Measurements from ENCODE around the gene MBD5.

MBD5 gene

DNA sequence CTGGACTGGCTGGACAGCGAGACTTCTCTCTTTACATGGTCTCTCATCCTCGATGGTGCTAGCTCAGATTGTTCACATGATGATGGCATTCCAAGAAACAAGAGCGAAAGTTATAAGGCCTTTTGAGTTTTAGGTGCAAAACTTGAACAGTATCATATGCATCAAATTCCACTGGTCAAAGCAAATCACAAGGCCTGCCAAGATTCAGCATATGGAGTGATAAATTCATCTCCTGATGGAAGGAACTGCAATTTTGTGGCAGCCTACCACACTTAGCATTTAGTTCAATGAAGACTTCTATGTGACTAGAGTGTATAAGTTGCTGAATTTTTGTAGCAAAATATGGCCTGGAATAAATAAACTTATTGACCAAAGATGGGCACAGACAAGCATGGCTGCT, 429.6 kb downstream of the MBD5 start:
- Histone ChIP-seq H3K36me3 (ENCODE audit: control insufficient read depth, insufficient read depth, low read length) (no peaks in the 10 kb centered on the region), H3K4me3 (ENCODE audit: extremely low read depth, insufficient read depth, low read length, poor library complexity, severe bottlenecking) (no peak overlapping the region), H3K9me3 (ENCODE audit: control insufficient read depth, low read length) (no peaks in the 10 kb centered on the region), H3K4me1 (ENCODE audit: control insufficient read depth, insufficient read depth, low read length, poor library complexity, severe bottlenecking) (no peaks in the 10 kb centered on the region), H3K27ac (ENCODE audit: low read depth, low read length, severe bottlenecking) (no peak overlapping the region)
- 83 to 96% methylated on average over 1 to 3 of the region's 3 CpGs for WGBS, 2 experiments (ENCODE audit: insufficient coverage in 2 of 2)

- no peak overlapping the region for H3K4me3 ChIP-seq (ENCODE audit: extremely low read depth, insufficient read depth, low read length, poor library complexity, severe bottlenecking)
- H3K4me1 ChIP-seq (ENCODE audit: control insufficient read depth, insufficient read depth, low read length, poor library complexity, severe bottlenecking) = no peaks in the 10 kb centered on the region
- H3K9me3 ChIP-seq (ENCODE audit: control insufficient read depth, low read length) = no peaks in the 10 kb centered on the region
- no peaks in the 10 kb centered on the region for H3K36me3 ChIP-seq (ENCODE audit: control insufficient read depth, insufficient read depth, low read length)
- no peak overlapping the region for H3K27ac ChIP-seq (ENCODE audit: low read depth, low read length, severe bottlenecking)
- no CpG with 5 or more reads among the region's 2 CpGs for WGBS, 2 experiments (ENCODE audit: insufficient coverage in 2 of 2)
Observed at GRCh38 chr2:148451046-148451445, 430.2 kb downstream of the MBD5 start.

DNA sequence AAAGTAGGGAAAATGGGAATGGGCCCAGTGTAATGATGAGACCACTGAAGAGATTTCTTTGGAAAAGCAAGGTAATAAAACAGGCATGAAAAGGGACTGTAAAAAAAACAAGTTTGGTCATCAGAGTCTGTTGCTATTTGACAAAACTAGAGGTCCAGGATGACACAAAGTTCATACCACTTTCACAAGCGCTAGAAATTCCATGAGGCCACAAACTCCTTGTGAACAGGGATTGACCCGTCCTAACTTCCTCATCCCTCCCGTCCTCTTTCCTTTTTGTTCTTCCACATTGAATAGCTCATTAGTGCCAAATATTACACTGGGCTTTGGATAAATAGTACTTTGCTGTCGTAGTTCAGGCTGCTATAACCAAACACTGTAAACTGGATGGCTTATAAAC, 434.9 kb downstream of the MBD5 start:
- H3K27ac ChIP-seq (ENCODE audit: low read depth, low read length, severe bottlenecking) = no peak overlapping the region
- no peaks in the 10 kb centered on the region for H3K36me3 ChIP-seq (ENCODE audit: control insufficient read depth, insufficient read depth, low read length)
- no peaks in the 10 kb centered on the region for H3K4me1 ChIP-seq (ENCODE audit: control insufficient read depth, insufficient read depth, low read length, poor library complexity, severe bottlenecking)
- no peaks in the 10 kb centered on the region for H3K9me3 ChIP-seq (ENCODE audit: control insufficient read depth, low read length)
- H3K4me3 ChIP-seq (ENCODE audit: extremely low read depth, insufficient read depth, low read length, poor library complexity, severe bottlenecking) = no peak overlapping the region
- WGBS, 2 experiments (ENCODE audit: insufficient coverage in 2 of 2) = 93 to 100% methylated on average over 1 to 3 of the region's 4 CpGs

GRCh38 chr2:148458171-148458570, 437.3 kb downstream of the MBD5 start:
- no CpG with 5 or more reads among the region's 2 CpGs for WGBS, 2 experiments (ENCODE audit: insufficient coverage in 2 of 2)
- Histone ChIP-seq H3K27ac (ENCODE audit: low read depth, low read length, severe bottlenecking) (no peak overlapping the region), H3K9me3 (ENCODE audit: control insufficient read depth, low read length) (no peaks in the 10 kb centered on the region), H3K36me3 (ENCODE audit: control insufficient read depth, insufficient read depth, low read length) (no peaks in the 10 kb centered on the region), H3K4me3 (ENCODE audit: extremely low read depth, insufficient read depth, low read length, poor library complexity, severe bottlenecking) (no peak overlapping the region), H3K4me1 (ENCODE audit: control insufficient read depth, insufficient read depth, low read length, poor library complexity, severe bottlenecking) (no peaks in the 10 kb centered on the region)

DNA sequence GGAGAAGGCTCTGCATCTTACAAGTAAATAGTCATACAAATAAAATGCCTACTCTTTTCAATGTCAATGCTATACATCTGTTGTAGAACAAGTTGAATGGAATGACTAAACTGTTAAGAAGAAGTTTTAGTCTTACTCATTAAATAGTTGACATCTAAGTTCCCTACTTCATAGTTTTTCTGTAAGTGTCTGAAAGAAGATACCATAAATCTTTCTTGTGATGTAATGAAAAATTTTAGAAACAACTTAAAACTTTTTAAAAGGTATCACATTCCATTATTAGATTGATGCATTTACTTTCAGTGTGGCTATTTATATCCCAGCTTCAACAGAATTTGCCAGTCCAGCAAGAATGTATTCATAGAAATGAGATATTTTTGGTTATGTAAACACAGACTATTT, 438.5 kb downstream of the MBD5 start:
- Histone ChIP-seq H3K36me3 (ENCODE audit: control insufficient read depth, insufficient read depth, low read length) (no peaks in the 10 kb centered on the region), H3K4me1 (ENCODE audit: control insufficient read depth, insufficient read depth, low read length, poor library complexity, severe bottlenecking) (no peaks in the 10 kb centered on the region), H3K9me3 (ENCODE audit: control insufficient read depth, low read length) (no peaks in the 10 kb centered on the region), H3K27ac (ENCODE audit: low read depth, low read length, severe bottlenecking) (no peak overlapping the region), H3K4me3 (ENCODE audit: extremely low read depth, insufficient read depth, low read length, poor library complexity, severe bottlenecking) (no peak overlapping the region)

GRCh38 chr2:148461876-148462275, 441.0 kb downstream of the MBD5 start:
- Histone ChIP-seq H3K36me3 (ENCODE audit: control insufficient read depth, insufficient read depth, low read length) (no peaks in the 10 kb centered on the region), H3K4me1 (ENCODE audit: control insufficient read depth, insufficient read depth, low read length, poor library complexity, severe bottlenecking) (no peaks in the 10 kb centered on the region), H3K27ac (ENCODE audit: low read depth, low read length, severe bottlenecking) (no peak overlapping the region), H3K9me3 (ENCODE audit: control insufficient read depth, low read length) (no peaks in the 10 kb centered on the region), H3K4me3 (ENCODE audit: extremely low read depth, insufficient read depth, low read length, poor library complexity, severe bottlenecking) (no peak overlapping the region)
- 92 to 100% methylated on average over 2 to 3 of the region's 4 CpGs for WGBS, 2 experiments (ENCODE audit: insufficient coverage in 2 of 2)

DNA sequence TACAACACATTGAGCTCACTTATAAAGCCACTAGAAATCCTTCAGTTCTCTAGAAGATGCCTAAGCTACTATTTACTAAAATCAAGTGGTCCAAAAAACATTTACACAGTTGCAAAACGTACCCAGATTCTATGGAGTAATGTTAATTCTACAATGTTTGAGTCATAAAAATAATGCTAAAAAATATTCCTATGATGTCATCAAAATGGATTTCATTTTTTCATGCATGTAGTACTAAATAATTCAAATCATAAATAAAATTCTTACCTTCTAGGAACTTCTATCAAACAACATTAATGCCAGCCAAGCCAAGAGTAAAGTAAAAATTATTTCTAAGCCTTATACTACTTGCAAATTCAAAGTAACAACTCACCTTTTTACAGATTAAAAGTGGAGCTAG, 454.7 kb downstream of the MBD5 start:
- WGBS, 2 experiments (ENCODE audit: insufficient coverage in 2 of 2) = no CpG with 5 or more reads among the region's 1 CpG
- H3K4me1 ChIP-seq (ENCODE audit: control insufficient read depth, insufficient read depth, low read length, poor library complexity, severe bottlenecking) = no peaks in the 10 kb centered on the region
- no peaks in the 10 kb centered on the region for H3K9me3 ChIP-seq (ENCODE audit: control insufficient read depth, low read length)
- no peak overlapping the region for H3K27ac ChIP-seq (ENCODE audit: low read depth, low read length, severe bottlenecking)
- no peak overlapping the region for H3K4me3 ChIP-seq (ENCODE audit: extremely low read depth, insufficient read depth, low read length, poor library complexity, severe bottlenecking)
- H3K36me3 ChIP-seq (ENCODE audit: control insufficient read depth, insufficient read depth, low read length) = no peaks in the 10 kb centered on the region

DNA sequence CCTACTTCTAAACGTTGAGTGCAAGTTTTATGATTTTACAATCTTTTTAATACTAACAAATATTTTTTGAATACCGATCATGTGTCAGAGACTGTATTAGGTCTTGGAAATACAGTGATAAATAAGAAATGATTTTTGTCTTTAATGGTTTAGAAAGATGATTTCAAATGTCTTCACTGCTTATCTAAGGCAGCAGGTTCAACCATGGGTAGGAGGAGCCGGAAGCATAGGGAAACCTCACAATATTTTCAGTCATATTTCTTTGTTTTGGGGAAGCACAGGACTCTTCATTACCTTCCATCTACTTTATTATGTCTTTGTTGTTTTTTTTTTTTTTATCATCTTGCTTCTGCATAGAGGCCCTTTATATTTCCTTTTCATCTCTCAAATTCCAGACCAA, 458.5 kb downstream of the MBD5 start:
- Histone ChIP-seq H3K27ac (ENCODE audit: low read depth, low read length, severe bottlenecking) (no peak overlapping the region), H3K36me3 (ENCODE audit: control insufficient read depth, insufficient read depth, low read length) (no peaks in the 10 kb centered on the region), H3K9me3 (ENCODE audit: control insufficient read depth, low read length) (no peaks in the 10 kb centered on the region), H3K4me1 (ENCODE audit: control insufficient read depth, insufficient read depth, low read length, poor library complexity, severe bottlenecking) (no peaks in the 10 kb centered on the region), H3K4me3 (ENCODE audit: extremely low read depth, insufficient read depth, low read length, poor library complexity, severe bottlenecking) (no peak overlapping the region)
- WGBS, 2 experiments (ENCODE audit: insufficient coverage in 2 of 2) = no CpG with 5 or more reads among the region's 3 CpGs

DNA sequence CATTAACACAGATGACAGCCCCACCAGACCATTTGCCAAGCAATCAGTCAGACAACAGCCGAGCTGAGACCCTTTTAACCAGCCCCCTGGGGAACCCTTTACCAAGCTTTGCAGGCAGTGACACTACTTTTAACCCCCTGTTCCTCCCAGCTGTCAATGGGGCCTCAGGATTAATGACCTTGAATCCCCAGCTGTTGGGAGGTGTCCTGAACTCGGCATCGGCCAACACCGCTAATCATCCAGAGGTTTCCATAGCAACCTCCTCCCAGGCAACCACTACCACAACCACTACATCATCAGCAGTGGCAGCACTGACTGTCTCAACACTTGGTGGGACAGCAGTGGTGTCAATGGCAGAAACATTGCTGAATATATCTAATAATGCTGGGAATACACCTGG, 462.8 kb downstream of the MBD5 start:
- no peaks in the 10 kb centered on the region for H3K4me1 ChIP-seq (ENCODE audit: control insufficient read depth, insufficient read depth, low read length, poor library complexity, severe bottlenecking)
- H3K27ac ChIP-seq (ENCODE audit: low read depth, low read length, severe bottlenecking) = no peak overlapping the region
- no peak overlapping the region for H3K4me3 ChIP-seq (ENCODE audit: extremely low read depth, insufficient read depth, low read length, poor library complexity, severe bottlenecking)
- no peaks in the 10 kb centered on the region for H3K9me3 ChIP-seq (ENCODE audit: control insufficient read depth, low read length)
- 81 to 88% methylated on average over 4 of the region's 4 CpGs for WGBS, 2 experiments (ENCODE audit: insufficient coverage in 2 of 2)
- H3K36me3 ChIP-seq (ENCODE audit: control insufficient read depth, insufficient read depth, low read length) = no peaks in the 10 kb centered on the region

GRCh38 chr2:148484066-148484465, 463.2 kb downstream of the MBD5 start:
- no CpG with 5 or more reads among the region's 1 CpG for WGBS, 2 experiments (ENCODE audit: insufficient coverage in 2 of 2)
- Histone ChIP-seq H3K4me1 (ENCODE audit: control insufficient read depth, insufficient read depth, low read length, poor library complexity, severe bottlenecking) (no peaks in the 10 kb centered on the region), H3K4me3 (ENCODE audit: extremely low read depth, insufficient read depth, low read length, poor library complexity, severe bottlenecking) (no peak overlapping the region), H3K27ac (ENCODE audit: low read depth, low read length, severe bottlenecking) (no peak overlapping the region), H3K36me3 (ENCODE audit: control insufficient read depth, insufficient read depth, low read length) (no peaks in the 10 kb centered on the region), H3K9me3 (ENCODE audit: control insufficient read depth, low read length) (no peaks in the 10 kb centered on the region)

DNA sequence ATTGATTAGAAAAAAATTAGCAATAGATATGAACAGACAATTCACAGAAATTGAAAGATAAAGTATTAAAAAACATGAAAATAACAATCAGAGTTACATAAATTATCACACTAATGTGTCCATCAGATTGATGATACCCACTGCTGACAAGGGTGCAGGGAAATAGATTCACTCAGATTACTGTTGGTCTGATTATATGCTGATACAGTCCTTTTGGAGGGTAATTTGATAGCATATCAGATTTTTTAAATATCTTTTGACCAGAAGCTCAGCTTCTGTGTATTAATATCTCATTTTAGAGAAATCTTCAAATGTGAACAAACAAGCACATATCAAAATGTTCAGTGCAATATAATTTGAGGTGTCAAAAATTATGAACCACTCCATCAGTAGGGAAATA, 465.8 kb downstream of the MBD5 start:
- no peak overlapping the region for H3K4me3 ChIP-seq (ENCODE audit: extremely low read depth, insufficient read depth, low read length, poor library complexity, severe bottlenecking)
- H3K4me1 ChIP-seq (ENCODE audit: control insufficient read depth, insufficient read depth, low read length, poor library complexity, severe bottlenecking) = no peaks in the 10 kb centered on the region
- peaks cover 4% of the 10 kb centered on the region for H3K36me3 ChIP-seq (ENCODE audit: control insufficient read depth, insufficient read depth, low read length)
- no peak overlapping the region for H3K27ac ChIP-seq (ENCODE audit: low read depth, low read length, severe bottlenecking)
- H3K9me3 ChIP-seq (ENCODE audit: control insufficient read depth, low read length) = no peaks in the 10 kb centered on the region

- peaks cover 4% of the 10 kb centered on the region for H3K36me3 ChIP-seq (ENCODE audit: control insufficient read depth, insufficient read depth, low read length)
- H3K27ac ChIP-seq (ENCODE audit: low read depth, low read length, severe bottlenecking) = no peak overlapping the region
- H3K4me3 ChIP-seq (ENCODE audit: extremely low read depth, insufficient read depth, low read length, poor library complexity, severe bottlenecking) = no peak overlapping the region
- H3K9me3 ChIP-seq (ENCODE audit: control insufficient read depth, low read length) = no peaks in the 10 kb centered on the region
- no peaks in the 10 kb centered on the region for H3K4me1 ChIP-seq (ENCODE audit: control insufficient read depth, insufficient read depth, low read length, poor library complexity, severe bottlenecking)
- WGBS, 2 experiments (ENCODE audit: insufficient coverage in 2 of 2) = 100% methylated on average over 1 of the region's 3 CpGs; no CpG with 5 or more reads in 1 of the 2 experiments
Observed at GRCh38 chr2:148487439-148487838, 466.5 kb downstream of the MBD5 start.

Data from mesodermal cell (in vitro differentiated cells).